K562 (cell line): ENCODE results near the gene ELMO1. TPM values are rescaled to one million over a fixed set of nuclear protein-coding genes. Genes with fewer than 3 reads are reported as not detected.

Experiments used
- ATAC-seq: fragments of 200-7000 bp; cut with Tn5 transposase; 3 replicates; pipeline ENCODE4 v1.9.1; 2020; ENCODE audit warnings: moderate library complexity
- BruUV-seq: library from RNA; stranded (reverse); fragments of 400-500 nt; replicated peaks from 2 replicates; lab custom pipeline; 2021; lab: Mats Ljungman, UMichigan
- CTCF ChIA-PET: fragments of 300-600 bp; formaldehyde crosslinking; extraction: SDS; loops from one replicate; lab custom pipeline; 2021; ENCODE audit warnings: low intra/inter-chr PET ratio; lab: Yijun Ruan, JAX
- POLR2A ChIA-PET: fragments of 300-600, 350-650 bp; sonication (Branson Sonifier 250); formaldehyde crosslinking; extraction: SDS; loops from one replicate; lab custom pipeline; 2021; ENCODE audit warnings: antibody characterized with exemption, inconsistent platforms; lab: Yijun Ruan, JAX
- DNase-seq, 4 experiments: peaks; one replicate each; pipeline versions ENCODE4 v3.0.0 to v3.0.0-alpha.2; 2011 to 2018; ENCODE audit warnings: low spot score in 3 of 4, mixed read lengths in 3 of 4; ENCODE audit errors: extremely low read depth in 1 of 4
- FAIRE-seq: peaks from 2 replicates; lab custom pipeline; 2011; peaks lifted over from hg19 to GRCh38; lab: Jason Lieb, UNC
- H2AFZ ChIP-seq: 2 replicates; pipeline ENCODE4 v1.6.0; 2011; ENCODE audit warnings: low read depth, low read length, control low read depth, inconsistent platforms
- H3K27ac ChIP-seq: fragments of 200-600 bp; 3 replicates; pipeline ENCODE4 v1.8.0; 2011; ENCODE audit warnings: low read depth, mild to moderate bottlenecking, control low read depth, inconsistent platforms, low read length, moderate library complexity, mixed read lengths; ENCODE audit errors: extremely low read depth
- H3K27me3 ChIP-seq, 2 experiments: fragments of 300-600 bp in 1 of 2; 2 replicates in 1 of 2; 3 replicates in 1 of 2; pipeline versions ENCODE4 v1.6.0 to v1.8.0; 2011; ENCODE audit warnings: inconsistent platforms in 2 of 2, low read length in 2 of 2, mild to moderate bottlenecking in 1 of 2, mixed read lengths in 1 of 2, moderate library complexity in 1 of 2; ENCODE audit not compliant: control insufficient read depth in 2 of 2, insufficient read depth in 2 of 2
- H3K36me3 ChIP-seq: fragments of 300-600 bp; 3 replicates; pipeline ENCODE4 v1.8.0; 2011; ENCODE audit warnings: mild to moderate bottlenecking, low read length, inconsistent platforms; ENCODE audit not compliant: control insufficient read depth, insufficient read depth
- H3K4me1 ChIP-seq, 2 experiments: fragments of 200-600 bp in 1 of 2; replicated peaks in 1 of 2; 2 replicates in 1 of 2; 3 replicates in 1 of 2; pipeline versions ENCODE4 v1.5.1 to v1.8.0; 2011; ENCODE audit warnings: inconsistent platforms in 2 of 2, low read length in 2 of 2, mild to moderate bottlenecking in 1 of 2, mixed read lengths in 1 of 2, moderate library complexity in 1 of 2; ENCODE audit not compliant: control insufficient read depth in 2 of 2, insufficient read depth in 2 of 2
- H3K4me2 ChIP-seq: 2 replicates; pipeline ENCODE4 v1.6.1; 2011; ENCODE audit warnings: low read length, control low read depth, inconsistent platforms, mixed read lengths; ENCODE audit not compliant: insufficient read depth
- H3K4me3 ChIP-seq: fragments of 200-600 bp; sonication (generic), shearing (Covaris generic); 2 replicates; pipeline ENCODE4 v1.5.1; 2016; ENCODE audit warnings: control low read depth, inconsistent platforms
- H3K79me2 ChIP-seq: fragments of 200-600 bp; 3 replicates; pipeline ENCODE4 v1.8.0; 2011; ENCODE audit warnings: low read length, inconsistent platforms; ENCODE audit not compliant: control insufficient read depth, insufficient read depth
- H3K9ac ChIP-seq, 2 experiments: 2 replicates each; pipeline versions ENCODE4 v1.6.0 to v1.6.1; 2011; ENCODE audit warnings: low read depth in 2 of 2, low read length in 2 of 2, control low read depth in 1 of 2, inconsistent platforms in 1 of 2, mild to moderate bottlenecking in 1 of 2, mixed read lengths in 1 of 2; ENCODE audit not compliant: insufficient read depth in 1 of 2
- H3K9me1 ChIP-seq: one replicate; pipeline ENCODE4 v1.6.0; 2011; ENCODE audit warnings: inconsistent platforms, mild to moderate bottlenecking, low read length, moderate library complexity; ENCODE audit not compliant: control insufficient read depth, insufficient read depth
- H3K9me3 ChIP-seq: replicated peaks from 2 replicates; pipeline ENCODE4 v1.5.1; 2011; ENCODE audit warnings: low read depth, low read length, inconsistent platforms; ENCODE audit not compliant: control insufficient read depth, insufficient read depth
- H4K20me1 ChIP-seq: replicated peaks from 2 replicates; pipeline ENCODE4 v1.6.1; 2011; ENCODE audit warnings: low read length, inconsistent platforms, mixed read lengths; ENCODE audit not compliant: control insufficient read depth, insufficient read depth
- E4F1 ChIP-seq: fragments of 250-450 bp; sonication (Bioruptor Pico); IDR thresholded peaks from 2 replicates; pipeline ENCODE4 v1.5.0; 2021; ENCODE audit warnings: mild to moderate bottlenecking, borderline replicate concordance
- IFI16 ChIP-seq: fragments of 250-450 bp; sonication (Bioruptor Pico); IDR thresholded peaks from 2 replicates; pipeline ENCODE4 v2.1.2; 2022; ENCODE audit warnings: mild to moderate bottlenecking, inconsistent platforms
- RREB1 ChIP-seq: fragments of 250-450 bp; sonication (Bioruptor Pico); IDR thresholded peaks from 2 replicates; pipeline ENCODE4 v1.4.0; 2020
- ZHX1 ChIP-seq: fragments of 150-350 bp; conservative IDR thresholded peaks from 2 replicates; pipeline ENCODE4 v1.6.1; 2014; ENCODE audit warnings: low read length
- ZNF143 ChIP-seq: sonication (generic); formaldehyde crosslinking; IDR thresholded peaks from 2 replicates; pipeline ENCODE4 v1.9.0; 2022; ENCODE audit warnings: mild to moderate bottlenecking, missing genetic modification reagents
- ZNF24 ChIP-seq: fragments of 450-650 bp; IDR thresholded peaks from 2 replicates; pipeline ENCODE4 v1.6.1; 2016
- WGBS: fragments of 100-300 bp; shearing (Covaris generic); methylation state at CpG from one replicate; pipeline ENCODE4 v1.1.6; 2016; ENCODE audit warnings: low coverage, mixed read lengths; ENCODE audit not compliant: insufficient coverage; ENCODE audit errors: missing lambda C conversion rate; 5-methylcytosine and 5-hydroxymethylcytosine counted together
- in situ Hi-C: fragments of 300-500 bp; cut with MboI; formaldehyde crosslinking; loops from 4 replicates; pipeline ENCODE4 v1.15.0; 2018; ENCODE audit warnings: inconsistent platforms, mixed read lengths
- intact Hi-C: fragments of 100-400 bp; cut with micrococcal nuclease; formaldehyde crosslinking; loops from 2 replicates; pipeline ENCODE4 v1.14.2; 2022
- polyA plus RNA-seq, 8 experiments: library from polyadenylated mRNA; depleted of rRNA in 4 of 8; stranded (reverse) in 5 of 8; unstranded in 3 of 8; fragments of >200 nt; fragmentation: Nextera tagmentation in 2 of 8; fragmentation: Illumina TruSeq in 1 of 8; extraction: Ambion mirVana in 2 of 8; extraction: Trizol in 1 of 8; gene quantifications; 2 replicates each; pipeline versions ENCODE4 v1.2.1 to v1.2.3, GENCODE V29; 2011 to 2014; ENCODE audit warnings: inconsistent platforms in 1 of 8, missing spikeins in 1 of 8
- total RNA-seq, 7 experiments: library from RNA; depleted of rRNA in 6 of 7; stranded (reverse); fragments of >200 nt in 6 of 7; fragmentation: Illumina TruSeq in 2 of 7; extraction: Trizol in 2 of 7; gene quantifications; 2 replicates each; pipeline versions ENCODE4 v1.2.1 to v1.2.3, GENCODE V29; 2011 to 2021; ENCODE audit warnings: low replicate concordance in 1 of 7

Gene ELMO1
- total and polyA plus RNA-seq, 9 of the 15 experiments (the other 6 are each of a cell fraction or from before 2014, with no cell fraction given), result 0.36 to 7.2 (median 3.6) TPM

GRCh38 chr7:36905841-36906240 lies 542.8 kb downstream of the ELMO1 start (continued):
- no peak for TF ChIP-seq E4F1 (CRISPR knock-in tag)
- no peak for TF ChIP-seq ZHX1
- no peak for TF ChIP-seq ZNF24
- TF ChIP-seq IFI16 (CRISPR knock-in tag), result no peak

- TF ChIP-seq RREB1 (CRISPR knock-in tag), result no peak
- no peak for TF ChIP-seq ZNF143 (CRISPR knock-in tag)
- TF ChIP-seq, all 486 proteins: peak for 0
- no peak overlapping the region for H2AFZ ChIP-seq
- H4K20me1 ChIP-seq, result no peaks in the 10 kb centered on the region
- no peaks in the 10 kb centered on the region for H3K9me3 ChIP-seq
- CTCF ChIA-PET, result no interaction called here
- DNase-seq (no peak), ATAC-seq (no peak), FAIRE-seq (no peak)
- POLR2A ChIA-PET, result interaction anchor here (0.8 kb wide), 1 partner anchor 11 kb away, joined by 3 read pairs; no protein-coding TSS in a partner anchor
- H3K4me3 ChIP-seq, result no peak overlapping the region
- H3K27ac ChIP-seq, result no peak overlapping the region
- no peaks in the 10 kb centered on the region; a peak in 1 of 5 replicates for H3K27me3 ChIP-seq
- no peaks in the 10 kb centered on the region for H3K36me3 ChIP-seq
- H3K79me2 ChIP-seq, result no peaks in the 10 kb centered on the region
- no peak overlapping the region for H3K4me2 ChIP-seq
- no peaks in the 10 kb centered on the region for H3K4me1 ChIP-seq
- no peaks in the 10 kb centered on the region for H3K9me1 ChIP-seq
- BruUV-seq, result no TSS peak
- 0% methylated on average over 2 of the region's 2 CpGs for WGBS
- in situ Hi-C loops, result no loop called here
- no peak overlapping the region for H3K9ac ChIP-seq
- intact Hi-C loops, result no loop called here
Observed at GRCh38 chr7:36904802-36905201, 543.9 kb downstream of the ELMO1 start.
